GM11168 (cell line): Measurements from ENCODE around the gene AGTPBP1.

Experiments used
- in situ Hi-C: fragments of 300-500 bp; cut with MboI; formaldehyde crosslinking; loops from one replicate; pipeline ENCODE4 v1.12.0; 2022; ENCODE audit warnings: low sequenced_read_pairs; ENCODE audit not compliant: unreplicated experiment

The AGTPBP1 gene

GRCh38 chr9:85510830-85511504 lies 230.8 kb downstream of the AGTPBP1 start:
- in situ Hi-C loops, result no loop called here

- in situ Hi-C loops, result no loop called here
These were observed 233.1 kb downstream of the AGTPBP1 start for GRCh38 chr9:85508616-85509015.

GRCh38 chr9:85505612-85506011 lies 236.1 kb downstream of the AGTPBP1 start:
- in situ Hi-C loops, result no loop called here

GRCh38 chr9:85502815-85503655 lies 238.7 kb downstream of the AGTPBP1 start:
- in situ Hi-C loops, result no loop called here

GRCh38 chr9:85501882-85502281 lies 239.9 kb downstream of the AGTPBP1 start:
- in situ Hi-C loops, result no loop called here

GRCh38 chr9:85501456-85501855 lies 240.3 kb downstream of the AGTPBP1 start:
- in situ Hi-C loops, result no loop called here
